Activated gamma-delta T cell treated with anti-CD3 and anti-CD28 coated beads, Interleukin-2, amount 50 U/mL, for 16 hours (primary cell): Measurements from ENCODE around the gene RTP2.

Source experiments
- DNase-seq: peaks from one replicate; pipeline ENCODE4 v3.0.0-alpha.2; 2020; ENCODE audit warnings: low read depth

Gene RTP2

DNA sequence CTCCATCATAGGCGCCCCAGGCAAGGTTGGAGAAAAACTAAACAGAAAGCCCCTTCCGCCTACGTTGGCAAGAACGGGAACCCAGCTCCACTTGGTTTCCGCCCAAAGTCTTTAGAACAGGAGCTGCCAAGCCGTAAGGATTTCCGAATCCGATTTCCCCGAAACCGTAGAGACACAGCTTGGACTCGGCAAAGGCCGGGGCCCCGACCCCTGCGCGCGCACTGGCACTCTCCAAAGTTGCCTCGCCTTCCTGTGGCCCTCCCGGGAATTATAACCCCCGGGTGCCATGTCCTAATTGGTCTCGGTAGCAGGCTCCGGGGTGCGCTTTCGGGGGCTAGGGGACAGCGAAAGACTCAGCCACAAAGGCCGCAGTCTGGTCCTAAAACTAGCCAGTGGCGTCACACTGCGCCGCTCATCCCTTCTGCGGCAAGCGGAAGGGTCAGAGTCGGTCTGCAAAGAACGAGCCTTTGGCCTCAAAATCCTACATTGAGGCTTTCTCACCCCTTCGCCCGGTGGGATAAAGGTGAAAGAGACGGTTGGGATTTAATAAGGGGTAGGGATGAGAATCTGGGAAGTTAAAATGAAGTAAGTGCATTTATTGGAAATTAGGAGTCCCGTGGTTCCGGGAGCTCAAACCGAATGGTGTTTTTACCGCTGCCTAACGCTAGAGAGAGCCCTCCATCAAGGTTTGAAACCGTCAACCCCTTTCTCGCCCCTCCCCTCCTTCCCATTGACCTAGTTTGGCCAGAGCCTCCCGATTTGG, 36.2 kb upstream of the RTP2 start:
- no peak for DNase-seq

DNA sequence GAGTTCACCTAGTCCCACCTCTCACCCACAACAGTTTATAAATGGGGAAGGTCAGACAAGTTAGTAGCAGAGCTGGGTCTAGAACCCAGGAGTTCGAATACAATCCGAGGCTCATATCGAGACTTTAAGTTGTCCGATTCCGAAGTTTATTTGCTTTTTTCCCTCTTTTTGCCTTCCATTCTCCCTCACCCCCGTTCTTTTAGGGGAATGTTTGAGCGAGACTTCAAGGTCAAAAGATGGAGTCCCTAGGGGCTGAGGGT, 35.6 kb upstream of the RTP2 start:
- no peak for DNase-seq

DNA sequence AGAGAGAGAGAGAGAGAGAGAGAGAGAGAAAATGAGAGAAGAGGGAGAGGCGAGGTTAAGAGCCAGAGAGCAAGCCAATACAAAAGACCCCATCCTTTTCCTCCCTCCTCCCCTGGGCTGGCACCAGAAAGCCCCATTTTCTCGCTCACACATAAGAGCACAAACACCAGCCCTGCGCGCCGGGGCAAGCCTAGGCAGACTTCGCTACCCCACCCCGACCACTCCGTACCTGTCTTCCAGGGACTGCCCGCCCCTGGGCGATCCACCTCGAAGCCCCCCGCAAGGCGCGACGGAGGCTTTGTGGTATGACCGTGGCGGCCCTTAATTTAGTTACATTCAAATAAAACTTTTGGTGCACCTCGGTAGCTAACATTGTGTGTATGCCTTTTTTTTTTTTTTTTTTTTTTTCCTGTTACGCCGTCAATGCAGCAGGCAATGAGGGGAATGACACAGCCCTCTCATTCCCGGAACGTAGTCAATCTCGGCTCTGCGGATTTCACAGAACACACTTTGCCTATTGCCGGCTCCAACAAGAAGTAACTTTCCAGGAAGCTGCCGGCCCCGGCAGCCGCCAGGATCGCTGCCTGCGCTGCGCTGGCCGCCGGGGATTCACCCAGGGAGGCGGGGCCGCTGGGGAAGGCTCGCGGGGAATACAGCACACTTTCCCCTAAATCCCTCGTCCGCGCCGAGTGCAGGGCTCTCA, 35.2 kb upstream of the RTP2 start:
- DNase-seq, result no peak

DNA sequence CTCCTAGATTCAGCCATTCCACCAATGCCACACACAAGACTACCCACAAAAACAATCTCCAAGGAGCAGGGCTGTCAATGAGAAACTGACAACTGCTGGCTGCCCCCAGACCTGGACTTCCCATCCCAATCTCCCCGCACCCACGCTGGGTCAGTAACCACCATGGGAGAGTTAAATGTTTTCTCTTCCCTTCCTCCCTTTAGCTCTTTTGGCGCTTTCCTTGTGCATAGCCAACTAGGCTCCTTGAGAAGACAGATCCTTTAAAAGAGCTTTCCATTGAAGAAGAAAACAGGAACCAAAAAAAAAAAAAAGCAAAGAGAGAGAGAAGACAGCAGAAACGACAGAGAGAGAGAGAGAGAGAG, 34.6 kb upstream of the RTP2 start:
- no peak for DNase-seq

DNA sequence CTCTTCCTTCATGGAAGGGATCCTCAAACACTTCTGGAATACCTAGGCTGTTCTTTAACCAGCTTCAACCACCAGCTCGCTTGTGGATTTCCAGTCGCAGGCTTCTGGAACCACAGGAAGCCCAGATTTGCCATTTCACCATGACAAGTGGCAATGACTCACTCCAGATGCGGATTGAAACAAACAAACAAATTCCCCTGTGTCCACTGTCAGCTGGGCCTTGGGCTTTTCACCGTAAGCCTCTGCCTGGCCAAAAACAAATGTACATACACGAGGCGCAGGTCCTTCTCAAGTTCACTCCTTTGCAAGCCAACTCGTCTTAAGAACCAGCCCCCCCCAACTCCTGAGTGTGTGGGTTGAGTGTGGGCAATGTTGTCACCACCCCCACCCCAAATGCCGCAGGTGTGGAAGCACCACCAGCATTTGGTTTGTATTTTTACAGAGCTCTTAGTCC, 34.1 kb upstream of the RTP2 start:
- DNase-seq, result no peak

DNA sequence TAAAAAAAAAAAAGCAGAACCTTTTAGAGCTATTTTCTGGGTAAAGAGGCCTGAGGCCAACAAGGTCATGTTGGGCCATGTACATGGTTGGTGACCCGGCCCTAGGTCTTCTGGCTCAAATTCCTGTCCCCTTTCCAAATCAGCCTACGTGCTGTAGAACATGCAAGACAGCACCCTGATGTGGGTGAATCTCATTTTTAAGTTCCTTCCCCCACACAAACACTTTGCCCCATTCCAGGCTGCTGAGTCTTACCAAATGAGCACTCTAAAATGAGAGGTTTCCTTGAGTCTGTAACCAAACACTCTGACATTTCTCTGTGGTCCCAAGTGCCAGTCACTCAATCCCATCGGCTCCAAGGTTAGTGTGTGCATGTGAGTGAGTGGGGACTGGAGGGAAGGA, 33.5 kb upstream of the RTP2 start:
- DNase-seq, result no peak

DNA sequence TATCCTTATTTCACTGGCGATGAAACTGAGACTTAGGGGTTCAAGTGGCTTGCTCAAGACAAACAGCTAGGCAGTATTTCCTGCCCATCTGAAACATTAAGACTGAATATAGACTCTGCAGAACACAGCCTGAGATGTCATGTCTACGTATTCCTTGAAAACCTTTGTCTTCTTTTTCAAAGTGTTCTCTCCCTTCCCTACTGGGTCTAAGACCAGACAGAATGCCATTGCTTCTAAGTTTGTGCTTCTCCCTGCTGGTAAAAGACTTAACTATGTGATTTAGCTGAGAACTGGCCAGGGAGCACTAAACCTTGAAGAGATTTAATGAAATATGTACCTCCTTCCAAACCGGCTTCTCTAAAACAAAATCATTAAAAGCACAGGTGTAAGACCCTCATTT, 33.0 kb upstream of the RTP2 start:
- no peak for DNase-seq

DNA sequence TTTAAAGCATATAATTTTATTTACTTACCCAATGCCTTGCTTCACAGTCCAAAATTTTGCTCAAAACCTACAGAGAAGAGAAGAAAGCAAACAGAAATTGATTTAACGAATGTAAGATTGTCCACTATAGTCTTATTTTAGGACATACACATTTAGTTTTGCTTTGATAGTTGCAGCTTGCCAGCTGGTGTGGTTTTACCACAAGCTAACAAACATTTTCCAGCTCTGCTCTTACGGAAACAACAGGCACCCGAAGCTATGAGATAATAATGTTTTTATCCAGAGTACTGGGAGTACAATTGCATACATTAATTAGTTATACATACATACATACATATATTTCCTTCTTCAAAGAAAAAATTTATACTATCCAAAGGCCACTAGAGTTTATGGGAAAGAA, 32.5 kb upstream of the RTP2 start:
- no peak for DNase-seq

DNA sequence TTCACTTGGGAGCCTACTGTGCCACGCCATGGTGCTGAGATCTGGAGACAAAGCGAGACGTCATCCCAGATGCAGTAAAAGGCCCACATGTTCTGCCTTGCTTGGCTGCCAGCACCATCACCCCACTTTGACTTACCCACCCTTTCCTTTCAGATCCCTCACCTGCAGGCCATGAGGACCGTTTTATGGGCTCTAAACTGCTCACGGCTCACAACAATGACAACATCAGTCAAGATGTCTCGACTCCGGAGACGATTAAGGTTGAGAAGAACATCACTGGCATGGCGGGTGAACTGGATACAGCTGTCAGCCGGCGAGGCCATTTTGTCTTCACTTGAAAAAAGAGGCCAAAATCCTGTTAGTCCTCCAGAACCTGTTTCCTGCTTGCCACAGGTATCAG, 31.0 kb upstream of the RTP2 start:
- DNase-seq, result no peak

DNA sequence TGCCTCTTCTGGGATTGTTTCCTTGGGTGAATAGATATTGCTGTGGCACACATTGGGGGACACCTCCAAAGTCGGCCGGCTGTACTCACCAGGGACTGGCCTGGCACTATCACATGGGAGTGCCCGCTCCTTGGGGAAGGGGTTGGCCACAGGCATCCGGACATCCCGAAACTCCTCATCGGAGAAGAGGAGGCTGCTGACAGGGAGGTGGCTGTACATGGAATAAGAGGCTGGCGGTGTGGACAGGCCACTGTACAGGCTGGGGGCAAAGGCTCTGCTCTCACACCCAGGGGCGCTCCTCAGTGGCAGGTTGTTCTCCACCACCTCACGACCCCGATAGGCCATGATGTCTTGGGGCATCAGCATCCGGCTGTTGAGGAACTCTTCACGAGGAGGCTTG, 27.2 kb upstream of the RTP2 start:
- no peak for DNase-seq

DNA sequence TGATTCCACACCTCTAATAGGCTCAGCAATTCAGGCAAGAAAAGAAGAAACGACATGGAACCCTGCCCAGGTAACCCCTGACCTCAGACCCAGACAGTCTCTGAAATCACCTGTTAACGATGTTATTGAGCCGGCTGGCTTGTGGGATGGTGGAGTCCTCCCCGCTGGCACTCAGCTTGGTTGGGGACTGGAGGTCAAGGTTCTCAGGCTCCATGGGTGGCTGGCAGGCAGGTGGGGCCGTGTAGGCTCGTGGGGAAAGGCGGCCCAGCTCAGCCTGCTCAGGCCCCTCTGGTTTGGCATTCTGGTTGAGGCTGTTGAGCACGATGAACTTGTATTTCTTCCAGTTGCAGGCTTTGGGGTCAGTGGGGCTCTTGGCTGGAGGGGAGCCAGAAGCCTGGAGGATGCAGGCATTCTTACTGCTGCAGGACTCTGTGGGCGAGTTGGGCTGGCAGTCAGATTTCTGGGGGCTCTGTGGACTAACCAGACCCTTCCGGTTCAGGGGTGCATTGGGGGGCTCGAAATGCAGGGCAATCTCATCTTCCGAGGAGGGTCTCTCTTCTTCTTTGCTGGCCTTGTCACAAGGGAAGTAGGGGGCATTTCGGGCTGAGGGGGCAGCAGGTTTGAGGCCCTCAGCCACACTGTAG, 26.7 kb upstream of the RTP2 start:
- DNase-seq, result no peak

DNA sequence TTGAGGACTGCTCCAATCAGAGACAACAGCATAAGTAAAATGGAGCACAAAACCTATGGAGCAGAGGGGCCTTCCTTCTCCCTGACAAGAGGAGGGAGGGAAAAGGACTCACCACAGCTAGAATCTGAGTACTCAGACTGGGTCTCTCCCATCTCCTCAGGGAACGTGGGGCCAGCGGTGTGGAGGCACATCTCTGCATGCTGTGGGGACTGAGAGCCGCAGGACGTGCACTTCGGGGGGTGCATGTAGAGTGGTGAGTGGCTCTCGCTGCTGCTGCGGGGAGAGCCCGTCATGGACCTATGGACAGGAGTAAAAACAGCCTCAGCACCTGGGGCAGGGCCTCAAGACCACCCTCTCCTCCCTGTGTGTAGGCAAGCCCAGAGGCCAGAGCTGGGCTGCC, 25.9 kb upstream of the RTP2 start:
- DNase-seq, result no peak

DNA sequence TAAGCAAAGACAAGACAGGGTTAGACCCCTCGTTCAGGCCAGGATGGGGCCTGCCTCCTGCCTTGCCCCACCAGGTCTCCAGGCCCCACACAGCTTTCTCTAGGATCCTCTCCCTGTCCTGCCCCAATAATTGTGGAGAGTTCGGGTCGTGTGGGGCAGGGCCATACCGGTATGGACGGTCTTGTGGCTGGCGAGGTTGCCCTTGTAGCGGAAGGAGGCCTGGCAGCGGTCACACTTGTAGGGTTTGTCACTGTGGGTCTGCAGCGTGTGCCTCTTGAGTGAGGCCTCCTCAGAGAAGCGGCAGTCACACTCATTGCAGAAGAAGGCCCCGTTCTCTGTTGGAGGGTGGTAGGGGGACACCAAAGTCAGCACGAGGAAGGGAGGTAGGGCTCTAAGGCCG, 24.2 kb upstream of the RTP2 start:
- DNase-seq, result no peak

DNA sequence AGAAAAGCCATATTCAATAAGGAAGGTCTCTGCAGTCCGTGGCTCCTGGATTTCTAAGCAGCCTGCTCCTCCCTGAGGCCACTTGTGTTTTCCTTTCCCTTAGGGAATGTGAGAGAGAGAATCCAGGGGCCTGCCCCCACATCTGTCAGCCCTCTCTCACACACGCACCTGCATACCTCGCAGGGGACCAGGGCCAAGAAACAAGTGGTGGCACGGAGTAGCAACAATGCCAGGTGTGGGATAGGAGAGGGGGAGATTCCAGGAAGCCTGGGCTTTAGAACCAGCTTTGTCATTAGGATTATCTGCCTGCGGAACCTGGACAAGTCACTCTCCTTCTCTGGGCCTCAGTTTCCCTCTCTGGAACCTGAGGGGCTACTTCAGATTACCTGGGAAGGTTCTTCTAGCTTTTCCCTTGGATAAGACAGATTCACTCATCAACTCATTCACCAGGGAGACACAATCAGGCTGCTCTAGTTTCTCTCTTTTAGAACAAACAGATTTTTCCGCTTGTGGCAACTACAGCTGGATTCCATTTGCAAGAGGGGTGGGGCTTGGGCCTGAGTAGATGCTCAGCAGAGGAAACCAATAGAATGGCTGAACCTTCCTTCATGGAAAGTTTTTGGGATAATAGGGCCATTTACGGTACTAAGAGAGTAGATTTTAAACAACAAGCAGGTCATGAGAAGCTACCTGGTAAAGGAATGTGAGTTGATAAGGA, 23.5 kb upstream of the RTP2 start:
- DNase-seq, result no peak

DNA sequence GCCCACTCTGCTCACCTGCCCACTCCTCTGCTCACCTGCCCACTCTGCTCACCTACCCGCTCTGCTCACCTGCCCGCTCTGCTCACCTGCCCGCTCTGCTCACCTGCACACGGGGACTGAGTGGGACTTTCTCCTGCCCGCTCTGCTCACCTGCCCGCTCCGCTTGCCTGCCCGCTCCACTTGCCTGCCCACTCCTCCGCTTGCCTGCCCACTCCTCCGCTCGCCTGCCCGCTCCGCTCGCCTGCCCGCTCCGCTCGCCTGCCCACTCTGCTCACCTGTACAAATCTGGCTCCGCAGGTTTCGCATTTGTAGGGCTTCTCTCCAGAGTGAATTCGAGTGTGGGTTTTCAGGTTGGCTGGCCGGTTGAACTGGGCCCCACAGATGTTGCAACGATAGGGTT, 22.9 kb upstream of the RTP2 start:
- no peak for DNase-seq

DNA sequence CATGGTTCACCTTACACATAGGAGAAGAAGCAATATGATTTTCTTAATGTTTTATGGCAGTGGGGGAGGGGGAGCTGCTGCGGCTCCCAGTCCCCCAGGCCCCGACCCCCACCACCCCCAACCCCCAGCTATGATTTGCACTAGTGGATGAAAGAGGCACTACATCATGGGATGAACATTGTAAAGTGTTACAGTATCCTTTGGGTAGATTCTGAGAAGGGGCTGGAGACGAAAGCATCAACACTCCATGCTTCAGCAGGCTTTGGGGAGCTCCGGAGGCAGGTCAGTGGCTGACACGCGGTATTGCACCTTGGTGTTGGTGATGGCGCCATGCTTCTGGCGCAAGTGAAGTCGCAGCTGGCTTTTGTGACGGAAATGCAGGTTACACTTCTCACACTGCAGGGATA, 19.9 kb upstream of the RTP2 start:
- no peak for DNase-seq

DNA sequence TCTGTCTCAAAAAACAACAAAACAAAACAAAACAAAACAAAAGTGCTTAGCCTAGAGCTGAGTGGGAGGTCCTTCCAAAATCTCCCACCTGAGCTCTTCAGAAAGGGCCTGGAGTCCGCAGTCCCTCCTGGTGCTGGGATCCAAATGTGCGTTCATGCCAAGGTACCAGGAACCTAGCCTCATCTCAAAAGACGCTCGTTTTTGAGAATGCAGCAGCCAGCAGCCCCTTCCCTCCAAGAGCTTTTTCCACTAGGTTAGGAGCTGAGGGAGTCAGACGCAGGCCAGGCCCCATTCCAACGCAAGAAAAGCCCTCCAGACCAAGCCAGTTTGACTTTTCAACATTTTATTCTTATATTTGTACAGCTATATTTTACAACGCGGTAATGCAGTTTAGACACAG, 18.7 kb upstream of the RTP2 start:
- DNase-seq, result no peak

DNA sequence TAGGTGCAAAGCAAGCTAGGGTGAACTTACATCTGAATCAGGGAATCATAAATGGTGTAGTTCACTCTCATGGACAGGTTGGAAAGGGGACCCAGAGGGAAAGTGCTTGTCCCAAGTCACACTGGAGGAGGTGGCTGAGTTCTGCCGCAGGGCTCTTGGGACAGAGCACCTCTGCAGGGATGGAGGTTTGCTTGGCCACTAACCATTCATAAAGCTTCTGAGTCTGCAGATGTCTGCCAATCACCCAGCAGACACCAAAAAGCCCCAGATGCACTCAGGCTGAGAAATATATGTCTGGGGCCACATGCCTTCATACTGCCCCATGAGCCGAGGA, 17.9 kb upstream of the RTP2 start:
- no peak for DNase-seq

DNA sequence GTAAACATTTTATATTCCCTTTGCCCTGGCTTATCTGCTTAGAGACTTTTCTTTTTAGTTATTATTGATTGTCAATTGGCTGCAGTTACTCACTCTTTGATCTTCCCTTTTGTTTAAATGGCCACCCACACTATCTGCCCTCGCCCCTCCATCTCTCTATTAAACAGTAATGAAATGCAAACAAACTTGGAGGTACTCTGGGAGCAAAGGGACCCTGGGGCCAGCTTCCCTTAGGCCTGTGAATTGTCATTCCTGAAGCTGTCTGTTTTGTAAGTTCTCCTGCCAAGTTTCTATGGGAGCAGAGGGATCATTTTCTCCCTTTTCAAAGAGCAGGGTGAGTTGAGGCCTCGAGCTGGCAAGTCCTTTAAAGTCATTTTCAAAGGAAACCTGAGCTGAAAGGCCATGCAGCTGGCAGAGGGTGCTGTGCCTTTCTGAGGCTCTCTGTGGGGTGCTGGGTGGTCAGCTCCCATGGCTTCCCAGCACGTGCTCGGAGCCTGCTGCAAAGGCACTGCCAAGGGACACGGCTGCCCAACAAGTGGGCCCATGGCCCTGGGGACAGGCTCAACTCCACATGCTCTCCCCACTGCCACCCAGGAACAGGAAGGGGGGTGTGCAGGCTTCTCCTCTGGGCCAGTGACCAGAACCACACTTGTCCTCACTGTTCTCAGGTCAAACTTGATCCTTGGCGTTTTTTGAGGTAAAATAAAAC, 17.4 kb upstream of the RTP2 start:
- DNase-seq, result no peak

DNA sequence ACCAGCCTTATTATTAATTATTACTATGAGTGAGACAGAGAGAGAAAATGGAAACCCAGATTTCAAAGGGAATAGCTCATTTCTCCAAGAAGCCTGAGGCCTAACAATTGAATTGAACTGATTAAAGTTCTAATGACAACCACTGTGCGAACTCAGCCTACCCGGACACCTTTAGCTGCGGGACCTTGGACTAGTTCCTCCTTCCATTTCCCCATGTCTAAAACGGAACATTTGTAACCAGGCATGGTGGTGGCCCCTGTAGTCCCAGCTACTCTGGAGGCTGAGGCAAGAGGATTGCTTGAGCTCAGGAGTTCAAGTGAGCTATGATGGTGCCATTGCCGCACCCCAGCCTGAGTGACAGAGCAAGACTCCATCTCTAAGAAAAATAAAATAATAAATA, 16.4 kb upstream of the RTP2 start:
- no peak for DNase-seq

DNA sequence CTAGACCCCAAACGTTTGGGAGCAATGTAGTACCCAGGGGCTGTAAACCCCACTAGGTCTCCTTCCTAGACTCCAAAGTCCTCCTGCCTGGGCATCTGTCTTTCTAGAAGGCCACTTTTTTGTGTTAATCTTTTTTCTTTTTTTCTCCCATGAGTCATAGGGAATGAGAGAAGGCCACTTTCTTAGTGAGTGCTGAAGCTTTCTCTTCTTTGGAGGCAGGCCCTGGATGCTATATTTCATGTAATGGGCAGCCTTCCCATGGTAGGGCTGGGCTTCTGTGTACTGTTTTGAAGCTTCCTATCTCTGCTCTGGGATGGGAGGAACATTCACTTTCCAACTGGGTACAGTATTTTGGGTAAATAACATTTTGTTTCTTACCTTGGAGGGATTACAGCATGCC, 15.2 kb upstream of the RTP2 start:
- DNase-seq, result no peak

DNA sequence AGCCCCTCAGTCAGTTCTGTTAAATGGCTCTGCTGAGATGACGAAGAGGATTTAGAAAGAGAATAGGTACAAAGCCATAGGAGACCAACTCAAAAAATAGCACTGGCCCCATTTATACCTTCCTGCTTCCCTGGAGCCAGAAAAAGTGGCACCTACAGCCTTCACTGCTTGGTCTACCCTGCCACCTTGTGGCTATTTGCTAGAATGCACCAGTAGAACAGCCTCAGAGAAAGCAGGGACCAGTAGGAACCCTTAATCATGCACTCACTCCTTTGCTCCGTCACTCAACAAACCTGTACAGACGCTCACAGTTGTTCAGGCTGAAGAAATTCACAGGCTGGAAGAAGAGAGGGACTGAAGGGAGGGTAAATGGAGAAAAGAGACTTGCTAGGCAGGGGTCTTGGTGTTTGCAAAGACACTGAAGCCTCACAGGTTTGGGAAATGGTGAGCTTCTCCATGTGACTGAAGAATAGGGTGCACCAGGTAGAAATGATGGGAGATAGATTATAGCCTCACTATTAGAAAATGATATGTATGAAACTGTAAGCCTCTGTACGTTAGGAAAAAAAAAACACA, 12.1 kb upstream of the RTP2 start:
- DNase-seq, result peak; percentile 66
